Upper lobe of right lung (tissue), 1 donor: ENCODE results near the gene CD14. TPM values are rescaled to one million over a fixed set of nuclear protein-coding genes. Genes with fewer than 3 reads are reported as not detected.
"Not testable (repeated sequence)": the region's sequence is repeated elsewhere in the genome, so short reads cannot be mapped to it uniquely, and the experiment has no call there.

Experiments
- ATAC-seq: fragments of 200-7000 bp; cut with Tn5 transposase; one replicate; pipeline ENCODE4 v1.9.1; 2020; ENCODE audit warnings: mild to moderate bottlenecking, moderate library complexity
- DNase-seq: peaks from one replicate; pipeline ENCODE4 v3.0.0-alpha.2; 2020
- H3K27ac ChIP-seq: fragments of 200-600 bp; one replicate; pipeline ENCODE4 v1.8.0; 2022
- H3K27me3 ChIP-seq: fragments of 200-600 bp; one replicate; pipeline ENCODE4 v1.8.0; 2022; ENCODE audit warnings: mild to moderate bottlenecking
- H3K36me3 ChIP-seq: fragments of 200-600 bp; one replicate; pipeline ENCODE4 v1.8.0; 2022
- H3K4me1 ChIP-seq: fragments of 200-600 bp; one replicate; pipeline ENCODE4 v1.8.0; 2022
- H3K4me3 ChIP-seq: fragments of 200-600 bp; one replicate; pipeline ENCODE4 v1.8.0; 2022; ENCODE audit warnings: mild to moderate bottlenecking
- H3K9me3 ChIP-seq: fragments of 200-600 bp; one replicate; pipeline ENCODE4 v1.8.0; 2022
- intact Hi-C: fragments of 100-400 bp; cut with DNase I; formaldehyde crosslinking; loops from one replicate; pipeline ENCODE4 v1.11.0; 2022
- total RNA-seq: library from RNA; stranded (reverse); fragmentation: NEBNext Ultra II Directional; extraction: Animal tissue kit (Norgen Biotek cat#: 25700); gene quantifications from one replicate; pipeline ENCODE4 v1.2.1, GENCODE V29; 2021
- TF ChIP-seq, protein P1 (sequence below): fragments of 200-600 bp; IDR thresholded peaks from one replicate; pipeline ENCODE4 v1.8.0; 2022; ENCODE audit warnings: antibody characterized with exemption
- donor health status: DM: no; HTN: yes; CAD: no; lungs with severe emphysema.

The CD14 gene
- total RNA-seq, 1 donor from 2014 or later, result 127 TPM

DNA sequence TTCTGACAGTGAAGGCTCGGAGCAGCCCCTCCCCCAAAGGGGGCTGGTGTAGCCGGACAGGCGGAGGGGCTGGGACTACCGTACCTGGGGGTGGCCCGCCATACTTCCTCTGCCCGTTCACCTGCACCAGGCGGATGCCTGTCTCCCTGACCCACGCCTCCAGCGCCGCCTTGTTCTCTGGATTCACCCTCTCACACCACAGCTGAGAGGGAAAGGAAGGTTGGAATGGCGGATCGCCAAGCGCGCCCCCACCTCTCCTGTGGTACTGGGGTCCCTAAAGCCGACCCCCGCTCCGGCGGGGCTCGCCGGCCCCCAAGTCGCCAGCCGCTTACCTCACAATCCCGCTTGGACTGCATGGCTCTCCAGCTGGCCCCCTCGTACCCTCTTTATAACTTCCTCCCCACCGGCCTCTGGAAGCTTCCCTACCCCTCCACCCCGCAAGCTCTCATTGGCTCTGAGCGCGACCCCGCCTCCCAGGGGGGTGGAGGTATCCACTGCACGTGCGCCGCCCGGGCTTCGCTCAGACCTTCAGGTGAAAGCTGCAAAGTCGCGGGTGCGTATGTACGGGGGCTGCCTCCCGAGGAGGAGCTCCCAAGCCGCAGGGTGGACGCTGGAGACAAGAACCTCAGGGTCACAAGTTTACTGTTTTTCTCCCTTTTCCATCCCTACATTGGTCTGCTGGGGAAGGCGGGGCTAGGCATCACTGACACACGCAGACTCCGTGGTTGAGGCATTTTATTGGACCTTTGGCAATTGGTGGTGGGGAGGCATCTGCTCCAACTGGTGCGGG is 40.4 kb upstream of the CD14 start, which contains the start of gene DND1:
TSS of gene DND1 (minus strand) at position 390 of the 790 bp plus-strand sequence. CDS start at position 356, 34 bp downstream.
- DNase-seq (no peak), ATAC-seq (no peak)
- no peak within 1 kb of the TSS for H3K27ac ChIP-seq
- no peaks in the 10 kb centered on the region for H3K4me1 ChIP-seq
- H3K9me3 ChIP-seq, result no peaks in the 10 kb centered on the region
- no peaks in the 10 kb centered on the region for H3K27me3 ChIP-seq
- intact Hi-C loops, result no loop called here
- TF ChIP-seq, protein P1, sequence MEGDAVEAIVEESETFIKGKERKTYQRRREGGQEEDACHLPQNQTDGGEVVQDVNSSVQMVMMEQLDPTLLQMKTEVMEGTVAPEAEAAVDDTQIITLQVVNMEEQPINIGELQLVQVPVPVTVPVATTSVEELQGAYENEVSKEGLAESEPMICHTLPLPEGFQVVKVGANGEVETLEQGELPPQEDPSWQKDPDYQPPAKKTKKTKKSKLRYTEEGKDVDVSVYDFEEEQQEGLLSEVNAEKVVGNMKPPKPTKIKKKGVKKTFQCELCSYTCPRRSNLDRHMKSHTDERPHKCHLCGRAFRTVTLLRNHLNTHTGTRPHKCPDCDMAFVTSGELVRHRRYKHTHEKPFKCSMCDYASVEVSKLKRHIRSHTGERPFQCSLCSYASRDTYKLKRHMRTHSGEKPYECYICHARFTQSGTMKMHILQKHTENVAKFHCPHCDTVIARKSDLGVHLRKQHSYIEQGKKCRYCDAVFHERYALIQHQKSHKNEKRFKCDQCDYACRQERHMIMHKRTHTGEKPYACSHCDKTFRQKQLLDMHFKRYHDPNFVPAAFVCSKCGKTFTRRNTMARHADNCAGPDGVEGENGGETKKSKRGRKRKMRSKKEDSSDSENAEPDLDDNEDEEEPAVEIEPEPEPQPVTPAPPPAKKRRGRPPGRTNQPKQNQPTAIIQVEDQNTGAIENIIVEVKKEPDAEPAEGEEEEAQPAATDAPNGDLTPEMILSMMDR, result no peak
- no peak within 1 kb of the TSS for H3K4me3 ChIP-seq
- peaks cover 71% of the 10 kb centered on the region for H3K36me3 ChIP-seq

DNA sequence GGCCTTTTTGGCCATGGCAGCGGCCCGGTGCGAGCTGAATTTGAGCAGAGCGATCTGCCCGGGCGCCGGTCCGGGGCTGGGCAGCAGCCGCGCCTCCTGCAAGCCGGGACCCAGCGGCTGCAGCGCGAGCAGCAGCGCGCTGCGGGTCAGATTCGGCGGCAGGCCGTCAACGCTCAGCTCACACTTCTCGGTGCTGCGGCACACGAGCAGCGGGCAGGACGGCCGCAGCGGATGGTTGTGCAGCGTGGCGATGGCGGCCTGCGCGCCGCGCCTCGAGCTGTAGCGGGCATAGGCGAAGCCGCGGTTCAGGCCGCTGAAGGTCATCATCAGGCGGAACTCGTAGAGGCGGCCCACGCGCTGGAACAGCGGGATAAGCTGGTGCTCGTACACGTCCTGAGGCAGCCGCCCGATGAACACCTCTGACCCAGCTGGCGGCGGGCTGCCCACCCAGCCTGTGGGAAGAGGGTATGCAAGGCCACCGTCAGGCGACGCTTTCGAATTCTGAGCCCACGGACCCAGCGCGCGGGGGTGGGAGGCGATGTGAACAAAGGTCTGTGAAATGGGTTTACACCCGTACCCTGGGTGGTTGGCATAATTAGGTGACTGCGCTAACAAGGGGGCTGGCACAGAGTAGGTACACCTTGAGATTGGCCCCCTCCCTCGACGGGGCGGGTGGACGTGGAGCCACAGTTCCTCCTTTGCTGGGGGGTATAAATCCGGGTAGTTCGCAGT is 39.6 kb upstream of the CD14 start:
- H3K36me3 ChIP-seq, result peaks cover 71% of the 10 kb centered on the region
- H3K27ac ChIP-seq, result no peak overlapping the region
- no peaks in the 10 kb centered on the region for H3K4me1 ChIP-seq
- ATAC-seq (peak; percentile 31), DNase-seq (no peak)
- H3K27me3 ChIP-seq, result no peaks in the 10 kb centered on the region
- no peak overlapping the region for H3K4me3 ChIP-seq
- TF ChIP-seq, protein P1, result no peak
- intact Hi-C loops, result no loop called here
- no peaks in the 10 kb centered on the region for H3K9me3 ChIP-seq

DNA sequence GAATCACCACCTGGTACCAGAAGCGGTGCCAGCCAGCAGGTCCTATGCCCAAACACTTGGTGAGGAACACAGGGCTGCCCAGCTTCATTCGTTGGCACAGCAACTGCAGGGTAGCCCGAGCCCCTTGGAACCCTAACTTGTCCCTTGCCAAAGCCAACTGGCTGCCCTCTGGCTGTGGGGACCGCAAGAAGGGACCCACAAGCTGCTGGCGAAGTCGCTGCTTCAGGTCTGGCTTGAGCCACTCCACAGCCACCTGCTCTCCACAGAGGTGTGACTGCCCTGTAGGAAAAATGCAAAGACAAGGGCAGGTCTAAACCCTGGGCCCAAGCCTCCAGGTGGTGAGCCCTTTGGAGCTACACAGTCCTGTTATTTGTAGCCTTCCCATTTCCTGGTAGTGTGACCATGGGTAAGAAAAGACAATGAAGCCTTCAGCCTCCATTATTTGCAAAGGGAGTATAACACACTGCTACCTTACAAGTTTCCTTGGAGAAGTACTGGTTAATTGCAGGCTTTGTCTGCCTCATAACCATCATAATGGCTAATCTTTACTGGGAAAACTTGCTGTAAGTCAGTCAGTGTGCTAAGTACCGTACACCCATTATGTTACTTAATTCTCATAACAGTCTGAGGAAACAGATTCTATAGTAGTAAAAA is 38.6 kb upstream of the CD14 start:
- DNase-seq (no peak), ATAC-seq (no peak)
- Histone ChIP-seq H3K27ac (no peak overlapping the region), H3K9me3 (no peaks in the 10 kb centered on the region), H3K4me3 (no peak overlapping the region), H3K27me3 (no peaks in the 10 kb centered on the region), H3K4me1 (no peaks in the 10 kb centered on the region), H3K36me3 (peaks cover 68% of the 10 kb centered on the region)
- TF ChIP-seq, protein P1, result no peak
- intact Hi-C loops, result no loop called here

DNA sequence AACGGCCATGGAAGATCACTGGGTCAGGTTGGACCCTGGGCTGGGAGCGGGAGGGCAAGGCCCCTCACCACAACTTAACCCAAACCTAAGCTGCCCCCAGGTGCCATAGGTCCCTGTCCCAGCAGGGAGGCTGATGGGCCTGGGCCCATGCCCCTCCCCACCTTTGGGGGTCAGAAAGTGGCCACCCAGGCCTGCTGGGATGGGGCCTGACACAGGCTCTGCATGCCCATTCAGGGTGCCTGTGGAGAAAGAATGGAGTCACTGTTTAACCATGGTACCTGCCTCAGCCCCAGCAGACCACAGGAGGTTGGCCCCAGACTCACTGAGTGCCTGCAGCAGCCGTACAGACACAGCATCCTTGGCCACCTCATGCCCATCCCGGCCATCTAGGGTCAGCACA is 38.1 kb upstream of the CD14 start:
- not testable (repeated sequence) for H3K27me3 ChIP-seq, DNase-seq

DNA sequence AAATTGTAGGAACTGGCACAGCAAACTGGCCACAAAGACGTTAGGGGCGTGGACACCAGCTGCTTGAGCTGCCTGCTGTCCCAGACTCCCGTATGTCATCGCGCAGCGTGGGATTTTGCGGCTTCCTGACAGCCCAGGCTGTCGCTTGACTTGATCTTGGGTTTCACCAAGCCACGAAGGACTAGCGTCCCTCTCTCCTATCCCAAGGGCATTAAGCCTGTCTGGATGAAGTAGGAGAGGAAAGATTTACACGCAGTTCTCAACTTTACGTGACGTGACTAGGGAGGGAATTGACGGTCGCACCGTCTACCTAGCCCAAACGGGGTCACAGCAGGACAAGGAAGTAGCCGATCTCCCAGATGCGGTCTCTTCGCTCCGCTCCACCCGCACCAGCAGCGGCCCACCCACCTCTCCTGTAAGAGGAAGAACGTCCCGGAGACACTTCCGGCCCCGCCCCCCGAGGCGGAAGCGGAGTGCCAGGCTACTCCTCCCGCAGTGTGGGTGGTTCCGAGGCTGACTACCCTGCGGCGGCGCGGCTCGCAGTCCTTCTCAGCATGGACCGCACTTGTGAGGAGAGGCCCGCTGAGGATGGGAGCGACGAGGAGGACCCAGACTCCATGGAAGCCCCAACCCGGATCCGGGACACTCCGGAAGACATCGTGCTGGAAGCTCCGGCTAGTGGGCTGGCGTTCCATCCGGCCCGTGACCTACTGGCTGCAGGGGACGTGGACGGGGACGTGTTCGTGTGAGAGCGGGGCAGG is 31.6 kb upstream of the CD14 start, which contains the start of gene WDR55:
TSS of gene WDR55 (plus strand) at position 546 of the 761 bp plus-strand sequence. CDS start at position 555, 9 bp downstream.
- Histone ChIP-seq H3K4me3 (peak within 1 kb of the TSS; percentile 87), H3K36me3 (peaks cover 65% of the 10 kb centered on the region), H3K27me3 (no peaks in the 10 kb centered on the region), H3K27ac (peak within 1 kb of the TSS; percentile 89), H3K9me3 (no peaks in the 10 kb centered on the region), H3K4me1 (peaks cover 18% of the 10 kb centered on the region)
- peak; percentile 99 for DNase-seq
- TF ChIP-seq, protein P1, result no peak
- intact Hi-C loops, result no loop called here
- ATAC-seq, result peak; percentile 99

More for the DNA sequence above, 38.1 kb upstream of the CD14 start:
- H3K36me3 ChIP-seq, result peaks cover 62% of the 10 kb centered on the region
- H3K4me1 ChIP-seq, H3K9me3 ChIP-seq, intact Hi-C loops, H3K4me3 ChIP-seq, H3K27ac ChIP-seq: not testable (repeated sequence)
- ATAC-seq, result peak; percentile 23
